NCI-H2171 treated with DMSO at 0.1 percent for 48 hours (cell line): ENCODE measurements around the gene WDR36.
"Not testable (repeated sequence)": the region's sequence is repeated elsewhere in the genome, so short reads cannot be mapped to it uniquely, and the experiment has no call there.

Experiments used
- DNase-seq: peaks from one replicate; lab custom pipeline; 2025; lab: John Stamatoyannopoulos, UW

WDR36 gene

GRCh38 chr5:111138096-111138495, 45.9 kb downstream of the WDR36 start:
- DNase-seq, result no peak

DNA sequence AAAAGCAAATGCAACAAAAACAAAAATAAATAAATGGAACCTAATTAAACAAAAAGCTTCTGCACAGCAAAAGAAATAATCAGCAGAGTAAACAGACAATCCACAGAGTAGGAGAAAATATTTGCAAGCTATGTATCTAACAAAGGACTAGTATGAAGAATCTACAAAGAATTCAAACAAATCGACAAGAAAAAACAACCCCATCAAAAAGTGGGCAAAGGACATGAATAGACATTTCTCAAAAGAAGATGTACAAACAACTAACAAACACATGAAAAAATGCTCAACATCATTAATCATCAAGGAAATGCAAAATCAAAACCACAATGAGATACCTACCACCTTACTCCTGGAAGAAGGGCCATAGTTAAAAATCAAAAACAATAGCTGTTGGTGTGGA, 49.3 kb downstream of the WDR36 start:
- DNase-seq, result not testable (repeated sequence)

DNA sequence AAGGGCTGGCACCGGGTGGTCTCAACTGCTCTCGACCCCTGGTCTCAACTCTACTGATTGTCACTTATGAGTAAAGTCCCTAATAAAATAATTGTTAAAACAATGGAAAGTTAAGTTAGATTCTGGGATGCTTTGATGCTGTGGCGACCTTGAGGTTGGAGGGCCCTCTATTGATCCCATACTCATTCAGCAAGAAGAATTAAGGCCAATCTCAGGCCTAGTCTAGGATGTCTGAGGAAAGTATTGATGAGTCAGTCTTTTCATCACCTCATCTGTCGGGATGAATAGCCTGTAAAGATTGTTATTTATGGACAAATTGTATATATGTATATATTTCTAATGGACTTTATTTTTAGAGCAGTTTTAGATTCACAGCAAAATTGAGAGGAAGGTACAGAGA, 50.8 kb downstream of the WDR36 start:
- no peak for DNase-seq

DNA sequence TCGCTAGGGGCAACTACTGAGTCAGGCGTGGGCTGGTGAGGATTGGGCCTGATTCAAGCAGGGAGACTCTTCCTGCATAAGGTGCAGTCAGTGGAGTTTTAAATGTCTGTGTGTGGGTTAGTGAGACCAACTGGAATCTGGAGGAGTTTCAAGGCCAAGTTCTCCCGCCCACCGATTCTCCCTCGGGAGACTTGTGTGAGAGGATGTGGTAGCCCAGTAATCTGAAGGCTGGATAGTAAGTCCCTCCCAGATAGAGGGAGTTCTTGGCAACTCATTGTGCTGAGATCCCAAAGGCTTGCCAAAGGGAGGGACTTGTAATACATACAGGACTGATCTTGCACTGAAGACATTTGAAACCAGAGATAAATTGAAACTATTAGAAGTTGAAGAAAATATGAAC, 51.8 kb downstream of the WDR36 start:
- DNase-seq, result no peak

DNA sequence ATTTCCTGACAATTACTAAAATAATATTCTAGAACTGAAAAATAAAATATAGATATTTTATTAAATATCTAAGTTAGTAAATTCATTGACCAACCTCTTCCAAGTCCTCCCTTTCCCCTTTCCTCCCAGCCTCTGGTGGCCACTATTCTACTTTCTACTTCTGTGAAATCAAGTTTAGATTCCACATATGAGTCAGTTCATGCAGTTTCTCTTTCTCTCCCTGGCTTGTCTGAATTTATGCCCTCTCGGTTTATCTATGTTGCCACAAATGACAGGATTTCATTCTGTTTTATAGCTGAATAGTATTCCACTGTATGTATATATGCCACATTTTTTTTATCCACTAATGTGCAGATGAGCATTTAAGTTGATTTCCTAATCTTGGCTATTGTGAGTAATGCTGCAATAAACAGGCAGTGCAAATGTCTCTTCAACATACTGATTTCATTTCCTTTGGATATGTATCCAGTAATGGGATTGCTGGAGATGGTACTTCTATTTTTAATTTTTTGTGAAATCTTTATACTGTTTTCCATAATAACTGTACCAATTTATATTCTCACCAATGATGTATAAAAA, 52.3 kb downstream of the WDR36 start:
- no peak for DNase-seq

GRCh38 chr5:111146053-111146452, 53.9 kb downstream of the WDR36 start:
- no peak for DNase-seq

- no peak for DNase-seq
Measured at GRCh38 chr5:111147502-111147901, 55.4 kb downstream of the WDR36 start.

- DNase-seq, result no peak
Measured at GRCh38 chr5:111151998-111152397, 59.9 kb downstream of the WDR36 start.

DNA sequence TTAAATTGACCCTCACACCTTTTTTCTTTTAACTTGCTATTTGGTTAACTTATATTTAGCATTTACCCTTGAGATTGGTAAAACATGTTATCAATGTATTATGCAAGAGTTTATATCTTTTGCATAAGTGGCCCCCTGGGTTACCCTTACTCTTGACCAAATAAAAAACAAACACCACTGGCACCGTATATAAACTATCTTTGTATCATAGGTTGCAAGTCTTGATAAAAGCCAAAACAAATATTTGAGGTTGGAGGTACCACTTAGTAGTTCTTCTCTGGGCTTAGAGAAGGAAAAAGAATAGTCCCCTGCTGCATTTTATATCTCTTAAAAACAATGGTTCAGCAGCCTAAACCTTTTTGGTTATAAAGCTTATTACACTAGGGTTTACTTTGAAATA, 61.3 kb downstream of the WDR36 start:
- no peak for DNase-seq

DNA sequence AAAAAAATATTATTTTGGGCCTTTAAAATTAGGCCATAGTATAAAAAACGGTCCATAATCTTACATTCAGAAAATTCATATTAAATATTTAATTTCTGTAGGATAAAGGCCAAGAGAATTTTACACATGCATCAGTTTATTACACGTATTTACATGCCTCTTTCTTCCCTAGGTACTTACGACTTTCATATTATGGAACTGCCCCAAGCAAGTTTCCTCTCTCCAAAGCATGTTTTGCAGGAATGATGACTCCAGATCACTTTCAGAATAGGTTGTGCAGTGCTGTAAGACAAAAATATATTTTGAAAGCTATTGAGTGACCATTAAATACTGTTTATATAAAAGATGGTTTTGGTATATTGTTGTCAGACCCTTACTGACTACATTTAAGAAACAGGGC, 61.8 kb downstream of the WDR36 start:
- no peak for DNase-seq

GRCh38 chr5:111158105-111158744, 66.1 kb downstream of the WDR36 start:
- DNase-seq, result peak; percentile 26

- DNase-seq, result no peak
Measured at GRCh38 chr5:111159845-111160244, 67.7 kb downstream of the WDR36 start.

- no peak for DNase-seq
Measured at GRCh38 chr5:111163000-111163399, 70.9 kb downstream of the WDR36 start.

- DNase-seq, result no peak
Measured at GRCh38 chr5:111165058-111165457, 72.9 kb downstream of the WDR36 start.

- DNase-seq, result no peak
Measured at GRCh38 chr5:111167551-111167950, 75.4 kb downstream of the WDR36 start.

GRCh38 chr5:111168608-111169007, 76.5 kb downstream of the WDR36 start:
- DNase-seq, result no peak

GRCh38 chr5:111169269-111169668, 77.1 kb downstream of the WDR36 start:
- no peak for DNase-seq

DNA sequence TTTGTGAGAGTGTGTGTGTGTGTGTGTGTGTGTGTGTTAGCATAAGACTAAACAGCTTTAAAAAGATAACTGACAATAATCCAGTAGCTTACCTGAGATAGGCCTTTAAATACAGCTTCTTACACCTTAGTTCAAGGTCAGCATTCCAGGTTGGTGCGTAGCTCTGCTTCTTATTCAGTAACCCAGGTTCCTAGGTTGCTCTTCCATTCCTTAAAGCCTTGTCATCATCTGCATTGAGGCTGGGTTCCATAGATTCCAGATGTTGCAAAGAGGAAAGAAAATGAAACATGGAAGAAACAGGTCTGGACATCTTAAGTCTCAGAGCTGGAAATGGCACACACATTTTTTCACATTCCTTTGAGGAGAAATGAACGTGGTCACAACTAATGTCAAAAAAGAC, 78.1 kb downstream of the WDR36 start:
- DNase-seq, result no peak

- no peak for DNase-seq
Measured at GRCh38 chr5:111172504-111172903, 80.4 kb downstream of the WDR36 start.

GRCh38 chr5:111173476-111173875, 81.3 kb downstream of the WDR36 start:
- DNase-seq, result no peak
